Upper lobe of left lung (tissue), 4 donors: ENCODE results near the gene CNTNAP2.

Experiments used
- CTCF ChIP-seq, 6 experiments: fragments of 450-650 bp in 4 of 6; fragments of 200-600 bp in 2 of 6; sonication (generic) in 2 of 6; IDR thresholded peaks; one replicate each; pipeline ENCODE4 v1.5.1; 2016 to 2019; ENCODE audit warnings: antibody characterized with exemption in 6 of 6
- EP300 ChIP-seq, 4 donors: sonication (generic); formaldehyde crosslinking; IDR thresholded peaks; one replicate each; pipeline ENCODE4 v1.5.1; 2017; ENCODE audit warnings: antibody characterized with exemption in 4 of 4, control low read depth in 2 of 4
- POLR2A ChIP-seq, 4 donors: fragments of 450-650 bp; IDR thresholded peaks; one replicate each; pipeline ENCODE4 v1.5.1; 2016 to 2017; ENCODE audit warnings: antibody characterized with exemption in 4 of 4, mild to moderate bottlenecking in 2 of 4
- POLR2AphosphoS5 ChIP-seq, 2 donors: sonication (generic); formaldehyde crosslinking; IDR thresholded peaks; one replicate each; pipeline ENCODE4 v1.5.1; 2017; ENCODE audit warnings: antibody characterized with exemption in 2 of 2

- no peak for TF ChIP-seq CTCF (IDR thresholded peaks at IDR 0.05)
- no peak for TF ChIP-seq POLR2AphosphoS5 (IDR thresholded peaks at IDR 0.05)
- TF ChIP-seq POLR2A (IDR thresholded peaks at IDR 0.05), result no peak
- TF ChIP-seq EP300 (IDR thresholded peaks at IDR 0.05), result no peak
Measured at GRCh38 chr7:148129023-148129422, 2012.4 kb downstream of the CNTNAP2 start.
